Effector memory CD4-positive, alpha-beta T cell (primary cell): Measurements from ENCODE around the gene CDH22.

Source experiments
- DNase-seq, 3 donors: peaks; one replicate each; pipeline ENCODE4 v3.0.0-alpha.2; 2020
- H3K27ac ChIP-seq: 2 replicates; pipeline ENCODE4 v1.7.0; 2013; ENCODE audit warnings: mild to moderate bottlenecking, low read length, moderate library complexity; ENCODE audit not compliant: insufficient read depth, poor library complexity, severe bottlenecking
- H3K27me3 ChIP-seq: replicated peaks from 2 replicates; pipeline ENCODE4 v1.7.0; 2013; ENCODE audit warnings: mild to moderate bottlenecking, low read length; ENCODE audit not compliant: insufficient read depth, control insufficient read depth, poor library complexity, severe bottlenecking
- H3K36me3 ChIP-seq: 2 replicates; pipeline ENCODE4 v1.7.0; 2013; ENCODE audit warnings: mild to moderate bottlenecking, low read length, moderate library complexity; ENCODE audit not compliant: control insufficient read depth, insufficient read depth
- H3K4me1 ChIP-seq: 2 replicates; pipeline ENCODE4 v1.7.0; 2013; ENCODE audit warnings: low read length, mild to moderate bottlenecking; ENCODE audit not compliant: control insufficient read depth, insufficient read depth, poor library complexity, severe bottlenecking
- H3K4me3 ChIP-seq: 2 replicates; pipeline ENCODE4 v1.7.0; 2013; ENCODE audit warnings: low read length, low read depth, mild to moderate bottlenecking; ENCODE audit not compliant: insufficient read depth, poor library complexity, severe bottlenecking
- H3K9me3 ChIP-seq: 2 replicates; pipeline ENCODE4 v1.7.0; 2013; ENCODE audit warnings: mild to moderate bottlenecking, low read length, moderate library complexity; ENCODE audit not compliant: control insufficient read depth

CDH22 gene

GRCh38 chr20:46246559-46246958, 61.7 kb downstream of the CDH22 start:
- no peaks in the 10 kb centered on the region for H3K9me3 ChIP-seq
- DNase-seq, result no peak

GRCh38 chr20:46243707-46244628, 64.3 kb downstream of the CDH22 start:
- H3K9me3 ChIP-seq, result no peaks in the 10 kb centered on the region
- no peaks in the 10 kb centered on the region for H3K36me3 ChIP-seq
- H3K4me3 ChIP-seq, result no peak overlapping the region
- no peak for DNase-seq
- H3K27me3 ChIP-seq, result peaks cover 9% of the 10 kb centered on the region
- no peak overlapping the region for H3K27ac ChIP-seq
- no peaks in the 10 kb centered on the region for H3K4me1 ChIP-seq

More at GRCh38 chr20:46246559-46246958, 61.7 kb downstream of the CDH22 start:
- H3K36me3 ChIP-seq, result no peaks in the 10 kb centered on the region
- H3K4me1 ChIP-seq, result no peaks in the 10 kb centered on the region
- no peak overlapping the region for H3K4me3 ChIP-seq
- no peak overlapping the region for H3K27ac ChIP-seq
- peaks cover 15% of the 10 kb centered on the region for H3K27me3 ChIP-seq

DNA sequence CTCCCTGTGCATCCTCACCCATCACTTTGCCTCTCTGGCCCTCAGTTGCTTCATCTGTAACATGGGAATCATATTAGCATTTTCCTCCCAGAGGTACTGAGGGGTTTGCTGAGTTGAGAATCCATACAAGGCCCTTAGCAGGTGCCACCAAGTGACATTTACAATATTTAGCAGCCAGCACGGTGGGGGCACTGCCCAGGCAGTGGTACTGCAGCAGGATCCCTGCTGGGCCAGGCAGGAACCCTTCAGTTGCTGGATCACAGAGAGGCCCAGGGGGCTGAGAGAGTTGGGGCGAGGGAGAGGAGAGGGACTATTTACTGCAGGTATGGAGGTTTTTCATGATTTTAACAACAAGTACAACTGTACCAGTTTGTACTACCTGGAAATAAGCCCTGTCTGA, 65.9 kb downstream of the CDH22 start:
- DNase-seq, result no peak

DNA sequence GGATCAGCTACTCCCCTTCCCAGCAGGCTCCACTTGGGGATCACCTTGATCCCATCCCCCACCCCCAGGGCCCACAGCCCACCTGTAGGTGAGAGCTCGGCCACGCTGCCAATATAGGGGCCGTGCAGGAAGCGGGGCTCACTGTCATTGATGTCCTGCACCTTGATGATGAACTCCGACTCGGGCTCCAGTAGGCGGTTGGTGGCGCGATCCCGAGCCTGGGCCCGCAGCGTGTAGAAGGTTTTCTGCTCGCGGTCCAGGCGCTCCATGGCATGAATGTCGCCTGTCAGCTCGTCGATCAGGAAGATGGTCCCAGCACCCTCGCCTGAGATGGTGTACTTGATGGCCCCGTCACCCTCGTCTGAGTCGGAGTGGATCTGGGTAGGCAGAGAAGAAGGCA, 67.4 kb downstream of the CDH22 start:
- Histone ChIP-seq H3K4me3 (no peak overlapping the region), H3K36me3 (no peaks in the 10 kb centered on the region), H3K27ac (no peak overlapping the region), H3K27me3 (peaks cover 4% of the 10 kb centered on the region), H3K9me3 (no peaks in the 10 kb centered on the region), H3K4me1 (no peaks in the 10 kb centered on the region)
- DNase-seq, result no peak

More for the DNA sequence above, 65.9 kb downstream of the CDH22 start:
- H3K4me1 ChIP-seq, result no peaks in the 10 kb centered on the region
- H3K4me3 ChIP-seq, result no peak overlapping the region
- no peak overlapping the region for H3K27ac ChIP-seq
- no peaks in the 10 kb centered on the region for H3K36me3 ChIP-seq
- no peaks in the 10 kb centered on the region for H3K9me3 ChIP-seq
- peaks cover 9% of the 10 kb centered on the region for H3K27me3 ChIP-seq

- Histone ChIP-seq H3K27me3 (peaks cover 2% of the 10 kb centered on the region), H3K9me3 (no peaks in the 10 kb centered on the region), H3K27ac (no peak overlapping the region), H3K4me1 (no peaks in the 10 kb centered on the region), H3K4me3 (no peak overlapping the region), H3K36me3 (no peaks in the 10 kb centered on the region)
- DNase-seq, result no peak
These were observed 68.2 kb downstream of the CDH22 start for GRCh38 chr20:46240065-46240464.

GRCh38 chr20:46237736-46238135, 70.6 kb downstream of the CDH22 start:
- H3K4me1 ChIP-seq, result no peaks in the 10 kb centered on the region

DNA sequence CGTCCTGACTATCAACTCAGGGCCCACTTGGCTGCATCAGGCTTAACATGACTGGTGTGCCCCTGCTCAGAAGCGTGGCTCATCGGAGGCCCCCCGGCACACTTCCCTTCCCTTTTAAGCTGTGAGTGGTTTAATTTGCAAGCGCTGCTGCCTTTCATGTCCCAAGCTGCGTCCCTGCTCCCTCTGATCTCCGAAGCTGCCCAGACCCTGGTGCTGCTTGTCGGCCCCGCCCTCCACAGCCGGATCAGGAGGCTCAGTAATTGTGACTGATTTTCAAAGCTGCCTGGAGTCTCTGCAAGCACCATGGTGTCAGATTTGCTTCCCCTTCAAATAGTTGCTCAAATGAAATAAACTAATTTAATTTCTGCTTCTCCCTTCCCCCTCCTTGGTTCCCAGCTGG, 71.1 kb downstream of the CDH22 start:
- Histone ChIP-seq H3K4me3 (no peak overlapping the region), H3K36me3 (no peaks in the 10 kb centered on the region), H3K27ac (no peak overlapping the region), H3K9me3 (no peaks in the 10 kb centered on the region), H3K27me3 (no peaks in the 10 kb centered on the region), H3K4me1 (no peaks in the 10 kb centered on the region)
- no peak for DNase-seq

More at GRCh38 chr20:46237736-46238135, 70.6 kb downstream of the CDH22 start:
- Histone ChIP-seq H3K36me3 (no peaks in the 10 kb centered on the region), H3K4me3 (no peak overlapping the region), H3K27me3 (no peaks in the 10 kb centered on the region), H3K9me3 (no peaks in the 10 kb centered on the region), H3K27ac (no peak overlapping the region)
- DNase-seq, result no peak

DNA sequence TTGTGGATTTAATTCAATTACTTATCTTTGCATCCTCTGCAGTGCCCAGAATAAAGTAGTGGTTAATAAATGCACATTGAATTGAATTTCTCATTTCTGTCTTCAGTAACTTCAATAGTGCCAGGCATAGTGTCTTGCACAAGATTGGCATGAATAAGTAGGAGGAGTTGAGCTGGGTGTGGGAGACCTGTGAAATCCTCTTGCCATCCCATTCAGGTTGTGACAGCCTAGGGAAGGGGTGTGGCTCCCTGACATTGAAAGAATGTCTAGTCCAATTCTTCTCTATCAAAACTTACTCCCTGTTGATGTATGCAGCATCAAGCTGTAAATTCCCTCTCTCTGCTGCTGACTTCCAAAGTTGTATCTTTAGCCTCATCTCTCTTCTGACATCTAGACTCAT, 73.2 kb downstream of the CDH22 start:
- no peaks in the 10 kb centered on the region for H3K36me3 ChIP-seq
- no peaks in the 10 kb centered on the region for H3K4me1 ChIP-seq
- no peak overlapping the region for H3K4me3 ChIP-seq
- no peaks in the 10 kb centered on the region for H3K27me3 ChIP-seq
- H3K9me3 ChIP-seq, result no peaks in the 10 kb centered on the region
- DNase-seq, result no peak
- no peak overlapping the region for H3K27ac ChIP-seq

GRCh38 chr20:46233701-46234100, 74.6 kb downstream of the CDH22 start:
- no peak overlapping the region for H3K27ac ChIP-seq
- H3K9me3 ChIP-seq, result no peaks in the 10 kb centered on the region
- H3K4me1 ChIP-seq, result no peaks in the 10 kb centered on the region
- no peak for DNase-seq
- no peaks in the 10 kb centered on the region for H3K36me3 ChIP-seq
- H3K27me3 ChIP-seq, result no peaks in the 10 kb centered on the region
- H3K4me3 ChIP-seq, result no peak overlapping the region

- H3K4me3 ChIP-seq, result no peak overlapping the region
- no peak overlapping the region for H3K27ac ChIP-seq
- H3K36me3 ChIP-seq, result no peaks in the 10 kb centered on the region
- H3K4me1 ChIP-seq, result no peaks in the 10 kb centered on the region
- no peaks in the 10 kb centered on the region for H3K27me3 ChIP-seq
- H3K9me3 ChIP-seq, result no peaks in the 10 kb centered on the region
- no peak for DNase-seq
These were observed 75.8 kb downstream of the CDH22 start for GRCh38 chr20:46232539-46232938.
